ENCODE results near the gene SPTSSA.

DNA sequence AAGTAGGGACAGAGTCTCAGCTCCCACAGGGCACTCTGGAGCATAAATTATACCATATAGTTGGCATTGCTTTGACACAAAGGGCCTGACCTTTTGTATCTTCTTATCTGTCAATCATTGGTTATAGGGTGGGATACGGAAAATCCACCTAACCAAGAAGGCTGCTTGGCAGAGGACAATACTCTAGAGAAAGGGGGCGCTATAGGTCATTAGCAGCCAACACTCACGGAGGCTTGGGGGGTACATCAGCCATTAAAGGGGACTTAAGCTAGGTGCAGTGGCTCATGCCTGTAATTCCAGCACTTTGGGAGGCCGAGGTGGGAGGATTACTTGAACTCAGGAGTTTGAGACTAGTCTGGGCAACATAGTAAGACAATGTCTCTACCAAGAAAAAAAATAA, 22.9 kb downstream of the SPTSSA start:
- TF ChIP-seq, protein P1, sequence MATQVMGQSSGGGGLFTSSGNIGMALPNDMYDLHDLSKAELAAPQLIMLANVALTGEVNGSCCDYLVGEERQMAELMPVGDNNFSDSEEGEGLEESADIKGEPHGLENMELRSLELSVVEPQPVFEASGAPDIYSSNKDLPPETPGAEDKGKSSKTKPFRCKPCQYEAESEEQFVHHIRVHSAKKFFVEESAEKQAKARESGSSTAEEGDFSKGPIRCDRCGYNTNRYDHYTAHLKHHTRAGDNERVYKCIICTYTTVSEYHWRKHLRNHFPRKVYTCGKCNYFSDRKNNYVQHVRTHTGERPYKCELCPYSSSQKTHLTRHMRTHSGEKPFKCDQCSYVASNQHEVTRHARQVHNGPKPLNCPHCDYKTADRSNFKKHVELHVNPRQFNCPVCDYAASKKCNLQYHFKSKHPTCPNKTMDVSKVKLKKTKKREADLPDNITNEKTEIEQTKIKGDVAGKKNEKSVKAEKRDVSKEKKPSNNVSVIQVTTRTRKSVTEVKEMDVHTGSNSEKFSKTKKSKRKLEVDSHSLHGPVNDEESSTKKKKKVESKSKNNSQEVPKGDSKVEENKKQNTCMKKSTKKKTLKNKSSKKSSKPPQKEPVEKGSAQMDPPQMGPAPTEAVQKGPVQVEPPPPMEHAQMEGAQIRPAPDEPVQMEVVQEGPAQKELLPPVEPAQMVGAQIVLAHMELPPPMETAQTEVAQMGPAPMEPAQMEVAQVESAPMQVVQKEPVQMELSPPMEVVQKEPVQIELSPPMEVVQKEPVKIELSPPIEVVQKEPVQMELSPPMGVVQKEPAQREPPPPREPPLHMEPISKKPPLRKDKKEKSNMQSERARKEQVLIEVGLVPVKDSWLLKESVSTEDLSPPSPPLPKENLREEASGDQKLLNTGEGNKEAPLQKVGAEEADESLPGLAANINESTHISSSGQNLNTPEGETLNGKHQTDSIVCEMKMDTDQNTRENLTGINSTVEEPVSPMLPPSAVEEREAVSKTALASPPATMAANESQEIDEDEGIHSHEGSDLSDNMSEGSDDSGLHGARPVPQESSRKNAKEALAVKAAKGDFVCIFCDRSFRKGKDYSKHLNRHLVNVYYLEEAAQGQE (IDR thresholded peaks at IDR 0.05; ENCODE audit: low read depth, low read length) = no peak
- TF ChIP-seq RFX5 (IDR thresholded peaks at IDR 0.05; ENCODE audit: low read length) = no peak
- no peak for TF ChIP-seq CHD2 (IDR thresholded peaks at IDR 0.05; ENCODE audit: low read length, partially characterized antibody)

Data from SK-N-SH (cell line).